Gastroesophageal sphincter (tissue), 3 donors: ENCODE measurements around the gene B4GALT2.

Source experiments
- CTCF ChIP-seq, 4 experiments: fragments of 200-600 bp in 2 of 4; fragments of 450-650 bp in 2 of 4; sonication (generic) in 1 of 4; IDR thresholded peaks; one replicate each; pipeline ENCODE4 v1.5.1; 2017 to 2019; ENCODE audit warnings: antibody characterized with exemption in 4 of 4, mild to moderate bottlenecking in 2 of 4, moderate library complexity in 2 of 4
- EP300 ChIP-seq: sonication (generic); formaldehyde crosslinking; IDR thresholded peaks from one replicate; pipeline ENCODE4 v1.6.1; 2017; ENCODE audit warnings: antibody characterized with exemption, mild to moderate bottlenecking
- POLR2A ChIP-seq, 2 donors: fragments of 450-650 bp; IDR thresholded peaks; one replicate each; pipeline ENCODE4 v1.6.1; 2017; ENCODE audit warnings: antibody characterized with exemption in 2 of 2, mild to moderate bottlenecking in 2 of 2, moderate library complexity in 1 of 2

GRCh38 chr1:43945674-43946235 lies 33.3 kb upstream of the B4GALT2 start:
- TF ChIP-seq POLR2A (IDR thresholded peaks at IDR 0.05) (no peak), CTCF (IDR thresholded peaks at IDR 0.05) (no peak), EP300 (no peak)
